COLO668 (cell line): ENCODE measurements around the gene BUD13.

Source experiments
- DNase-seq: peaks from one replicate; lab custom pipeline; 2025; ENCODE audit not compliant: unreplicated experiment; lab: John Stamatoyannopoulos, UW

The BUD13 gene

GRCh38 chr11:116720895-116721294, 51.9 kb downstream of the BUD13 start:
- no peak for DNase-seq

GRCh38 chr11:116718955-116719501, 53.8 kb downstream of the BUD13 start:
- no peak for DNase-seq

- no peak for DNase-seq
Measured at GRCh38 chr11:116716621-116717020, 56.2 kb downstream of the BUD13 start.

- DNase-seq: no peak
Measured at GRCh38 chr11:116715383-116715782, 57.4 kb downstream of the BUD13 start.

GRCh38 chr11:116714902-116715301, 57.9 kb downstream of the BUD13 start:
- DNase-seq: no peak

GRCh38 chr11:116712428-116712827, 60.4 kb downstream of the BUD13 start:
- DNase-seq: no peak

GRCh38 chr11:116710762-116711161, 62.0 kb downstream of the BUD13 start:
- DNase-seq: no peak

GRCh38 chr11:116710001-116710674, 62.6 kb downstream of the BUD13 start:
- DNase-seq: no peak

GRCh38 chr11:116707746-116708145, 65.0 kb downstream of the BUD13 start:
- DNase-seq: no peak

- DNase-seq: peak; percentile 88
Measured at GRCh38 chr11:116707161-116707629, 65.6 kb downstream of the BUD13 start.

GRCh38 chr11:116703421-116703820, 69.4 kb downstream of the BUD13 start:
- DNase-seq: peak; percentile 48

GRCh38 chr11:116702772-116703385, 69.9 kb downstream of the BUD13 start:
- no peak for DNase-seq

- no peak for DNase-seq
Measured at GRCh38 chr11:116701876-116702275, 70.9 kb downstream of the BUD13 start.

GRCh38 chr11:116701297-116701801, 71.4 kb downstream of the BUD13 start:
- DNase-seq: no peak

- DNase-seq: no peak
Measured at GRCh38 chr11:116700586-116701220, 72.1 kb downstream of the BUD13 start.
